Activated CD8-positive, alpha-beta memory T cell treated with anti-CD3 and anti-CD28 coated beads, Interleukin-2, amount 50 U/mL, for 1 hour (primary cell): Measurements from ENCODE around the gene GOLGA2.

Experiments used
- DNase-seq: peaks from one replicate; pipeline ENCODE4 v3.0.0-alpha.2; 2020; ENCODE audit errors: extremely low read depth

GOLGA2 gene

GRCh38 chr9:128257086-128257825, 18.6 kb downstream of the GOLGA2 start:
- DNase-seq: no peak

- DNase-seq: no peak
These were observed 20.7 kb downstream of the GOLGA2 start for GRCh38 chr9:128254855-128255759.

GRCh38 chr9:128254362-128254761, 21.4 kb downstream of the GOLGA2 start:
- no peak for DNase-seq

GRCh38 chr9:128253991-128254346, 21.8 kb downstream of the GOLGA2 start:
- DNase-seq: no peak

GRCh38 chr9:128253140-128253990, 22.4 kb downstream of the GOLGA2 start:
- no peak for DNase-seq

GRCh38 chr9:128252317-128253139, 23.3 kb downstream of the GOLGA2 start:
- no peak for DNase-seq

GRCh38 chr9:128251732-128252100, 24.1 kb downstream of the GOLGA2 start:
- DNase-seq: no peak

- DNase-seq: no peak
These were observed 24.7 kb downstream of the GOLGA2 start for GRCh38 chr9:128250839-128251731.

GRCh38 chr9:128249908-128250838, 25.6 kb downstream of the GOLGA2 start:
- DNase-seq: peak; percentile 84

- DNase-seq: no peak
These were observed 26.3 kb downstream of the GOLGA2 start for GRCh38 chr9:128249558-128249907.

GRCh38 chr9:128247226-128247803, 28.5 kb downstream of the GOLGA2 start:
- no peak for DNase-seq

- no peak for DNase-seq
These were observed 29.3 kb downstream of the GOLGA2 start for GRCh38 chr9:128246471-128246870.

- no peak for DNase-seq
These were observed 30.2 kb downstream of the GOLGA2 start for GRCh38 chr9:128245421-128246151.

- no peak for DNase-seq
These were observed 31.0 kb downstream of the GOLGA2 start for GRCh38 chr9:128244837-128245231.

GRCh38 chr9:128244091-128244836, 31.5 kb downstream of the GOLGA2 start:
- no peak for DNase-seq

GRCh38 chr9:128243215-128244018, 32.4 kb downstream of the GOLGA2 start:
- DNase-seq: no peak

GRCh38 chr9:128242828-128243214, 33.0 kb downstream of the GOLGA2 start:
- DNase-seq: no peak
